ENCODE data around the gene SPEN.
"Not testable (repeated sequence)": the region's sequence is repeated elsewhere in the genome, so short reads cannot be mapped to it uniquely, and the experiment has no call there.

Gene SPEN

GRCh38 chr1:15847100-15847892 lies at the start of gene SPEN:
SPEN (plus strand) TSS chr1:15847707; CDS start chr1:15848068, 361 bp downstream.
- DNase-seq = peak; percentile 100

- peak; percentile 19 for DNase-seq
Measured at GRCh38 chr1:15799004-15799867, 48.3 kb upstream of the SPEN start.

- no peak for DNase-seq
Measured at GRCh38 chr1:15799928-15800835, 47.3 kb upstream of the SPEN start.

GRCh38 chr1:15802234-15802965 lies 45.1 kb upstream of the SPEN start:
- no peak for DNase-seq

- DNase-seq = peak; percentile 30
Measured at GRCh38 chr1:15803380-15803779, 44.1 kb upstream of the SPEN start.

- no peak for DNase-seq
Measured at GRCh38 chr1:15804060-15804459, 43.4 kb upstream of the SPEN start.

- DNase-seq = no peak
Measured at GRCh38 chr1:15807121-15807520, 40.4 kb upstream of the SPEN start.

- DNase-seq = not testable (repeated sequence)
Measured at GRCh38 chr1:15807549-15807948, 40.0 kb upstream of the SPEN start, which contains the start of gene UQCRHL. UQCRHL (minus strand) TSS chr1:15807649; CDS start chr1:15807649, 0 bp downstream.

GRCh38 chr1:15808955-15809354 lies 38.6 kb upstream of the SPEN start:
- DNase-seq = no peak

- DNase-seq = no peak
Measured at GRCh38 chr1:15810073-15810472, 37.4 kb upstream of the SPEN start.

- peak; percentile 26 for DNase-seq
Measured at GRCh38 chr1:15816674-15817073, 30.8 kb upstream of the SPEN start.

- no peak for DNase-seq
Measured at GRCh38 chr1:15820478-15820877, 27.0 kb upstream of the SPEN start.

GRCh38 chr1:15825800-15826199 lies 21.7 kb upstream of the SPEN start:
- no peak for DNase-seq

- no peak for DNase-seq
Measured at GRCh38 chr1:15826810-15827507, 20.5 kb upstream of the SPEN start.

GRCh38 chr1:15827567-15827966 lies 19.9 kb upstream of the SPEN start:
- DNase-seq = not testable (repeated sequence)

GRCh38 chr1:15828931-15829330 lies 18.6 kb upstream of the SPEN start:
- not testable (repeated sequence) for DNase-seq

- no peak for DNase-seq
Measured at GRCh38 chr1:15830258-15830657, 17.2 kb upstream of the SPEN start.

GRCh38 chr1:15833069-15833679 lies 14.3 kb upstream of the SPEN start:
- peak; percentile 75 for DNase-seq

GRCh38 chr1:15833842-15834405 lies 13.6 kb upstream of the SPEN start:
- DNase-seq = no peak

- DNase-seq = peak; percentile 94
Measured at GRCh38 chr1:15834406-15835204, 12.9 kb upstream of the SPEN start.
